A549 (cell line): ENCODE measurements around the gene TECPR2.

Experiments
- CHD4 ChIP-seq: fragments of 200-600 bp; sonication (generic); IDR thresholded peaks from 2 replicates; pipeline ENCODE4 v1.6.1; 2016; ENCODE audit warnings: antibody characterized with exemption, mild to moderate bottlenecking, borderline replicate concordance
- CTCF ChIP-seq: fragments of >200 bp; sonication (Bioruptor Twin); formaldehyde crosslinking; IDR thresholded peaks from 3 replicates; pipeline ENCODE4 v1.5.1; 2016
- ELK1 ChIP-seq: fragments of 150-350 bp; IDR thresholded peaks from 2 replicates; pipeline ENCODE4 v1.6.1; 2014; ENCODE audit warnings: low read depth, mild to moderate bottlenecking, low read length
- JUNB ChIP-seq: fragments of >200 bp; sonication (Bioruptor Twin); formaldehyde crosslinking; IDR thresholded peaks from 2 replicates; pipeline ENCODE4 v1.6.1; 2016
- KDM1A ChIP-seq: fragments of 200-600 bp; sonication (generic); IDR thresholded peaks from 2 replicates; pipeline ENCODE4 v1.6.1; 2016; ENCODE audit warnings: low read depth, mild to moderate bottlenecking
- MAX ChIP-seq: IDR thresholded peaks from 2 replicates; pipeline ENCODE4 v1.6.1; 2012
- POLR2AphosphoS2 ChIP-seq: conservative IDR thresholded peaks from 2 replicates; pipeline ENCODE4 v1.6.1; 2012; ENCODE audit warnings: low read length, improper control_type of control experiment, inconsistent platforms
- RAD21 ChIP-seq, 2 experiments: fragments of >200 bp in 1 of 2; sonication (Bioruptor Twin) in 1 of 2; formaldehyde crosslinking in 1 of 2; IDR thresholded peaks in 1 of 2; conservative IDR thresholded peaks in 1 of 2; 2 replicates in 1 of 2; 3 replicates in 1 of 2; pipeline ENCODE4 v1.6.1; 2012 to 2018; ENCODE audit warnings: inconsistent platforms in 1 of 2
- RFX5 ChIP-seq: fragments of 450-650 bp; IDR thresholded peaks from 2 replicates; pipeline ENCODE4 v1.7.1; 2014; ENCODE audit warnings: antibody characterized with exemption, mild to moderate bottlenecking, moderate library complexity
- SREBF2 ChIP-seq: fragments of 450-650 bp; IDR thresholded peaks from 2 replicates; pipeline ENCODE4 v1.6.1; 2014; ENCODE audit warnings: mild to moderate bottlenecking, moderate library complexity

GRCh38 chr14:102487204-102487577, 124.5 kb downstream of the TECPR2 start:
- TF ChIP-seq JUNB (no peak), SREBF2 (no peak), KDM1A (no peak), CTCF (no peak), RAD21 (conservative IDR thresholded peaks at IDR 0.05 in 1 of 2, IDR thresholded peaks at IDR 0.05 in 1 of 2) (no peak), CHD4 (no peak), RFX5 (no peak), ELK1 (no peak), POLR2AphosphoS2 (no peak), MAX (no peak)
